HG02970 (cell line): ENCODE measurements around the gene DOLPP1.

Experiments
- ATAC-seq: cut with Tn5 transposase; IDR thresholded peaks from one replicate; pipeline ENCODE4 v1.9.1; 2021; ENCODE audit warnings: mild to moderate bottlenecking, moderate library complexity, moderate number of reproducible peaks; ENCODE audit not compliant: unreplicated experiment, low FRiP score

Gene DOLPP1

GRCh38 chr9:129063061-129063460, 17.9 kb upstream of the DOLPP1 start:
- ATAC-seq = no peak

DNA sequence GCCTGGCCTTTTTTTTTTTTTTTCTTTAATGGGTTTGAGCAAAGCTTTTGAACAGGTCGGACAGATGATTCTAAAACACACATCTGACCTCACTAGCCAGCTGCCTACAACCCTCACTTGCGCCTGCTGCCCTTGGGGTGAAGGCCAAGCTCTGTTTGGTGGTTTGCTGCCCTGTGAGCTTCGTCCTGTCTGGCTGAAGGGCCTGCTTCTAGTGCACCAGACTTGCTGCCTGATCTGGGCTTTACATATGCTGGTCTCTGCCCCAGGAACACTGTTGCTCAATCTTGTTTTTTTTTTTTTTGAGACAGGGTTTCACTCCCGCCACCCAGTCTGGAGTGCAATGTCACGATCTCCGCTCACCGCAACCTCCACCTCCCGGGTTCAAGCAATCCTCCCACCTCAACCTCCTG, 16.4 kb upstream of the DOLPP1 start:
- no peak for ATAC-seq

- no peak for ATAC-seq
Observed at GRCh38 chr9:129068110-129068509, 12.8 kb upstream of the DOLPP1 start.

DNA sequence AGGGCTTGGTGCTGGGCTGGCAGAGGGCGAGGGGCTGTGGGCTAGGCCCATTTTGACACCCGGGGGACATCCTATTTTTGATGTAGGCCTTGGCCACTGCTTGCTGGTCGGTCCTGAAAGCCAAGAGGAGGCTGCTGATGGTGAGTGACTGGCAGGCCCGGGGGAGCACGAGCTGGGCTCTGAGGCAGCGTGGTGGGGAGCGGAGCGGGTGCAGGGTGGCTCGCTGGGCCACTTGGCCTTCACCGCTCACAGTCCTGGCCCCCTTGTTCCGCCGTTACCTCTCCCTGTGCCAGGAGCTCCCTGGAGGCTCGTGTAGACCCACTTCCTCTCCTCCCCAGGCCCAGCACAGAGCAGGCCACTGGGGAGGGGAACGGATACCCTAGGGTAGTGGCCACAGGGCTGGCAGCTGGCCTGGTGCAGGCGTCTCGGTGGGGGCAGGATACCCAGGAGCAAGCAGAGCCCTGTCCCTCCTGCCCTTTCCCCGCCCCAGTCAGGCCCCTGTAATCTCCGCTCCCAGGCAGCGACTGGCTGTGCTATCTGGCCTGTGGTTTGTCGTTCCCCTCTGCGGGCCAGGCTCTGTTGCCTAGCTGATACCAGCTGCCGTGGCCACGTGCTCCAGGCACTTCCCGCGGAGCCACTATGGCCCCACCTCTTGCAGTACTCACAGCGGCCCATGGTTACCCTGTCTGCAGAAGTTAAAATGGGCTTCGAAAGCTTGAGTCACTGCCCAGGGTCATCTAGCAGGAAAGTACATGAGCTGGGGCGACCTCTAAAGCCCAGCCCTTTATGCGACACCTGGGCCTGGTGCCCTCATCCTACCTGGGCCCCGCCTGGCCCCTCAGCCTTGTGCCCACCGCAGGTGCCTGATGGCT, 11.7 kb upstream of the DOLPP1 start:
- no peak for ATAC-seq

- no peak for ATAC-seq
Observed at GRCh38 chr9:129069862-129070641, 10.9 kb upstream of the DOLPP1 start.

DNA sequence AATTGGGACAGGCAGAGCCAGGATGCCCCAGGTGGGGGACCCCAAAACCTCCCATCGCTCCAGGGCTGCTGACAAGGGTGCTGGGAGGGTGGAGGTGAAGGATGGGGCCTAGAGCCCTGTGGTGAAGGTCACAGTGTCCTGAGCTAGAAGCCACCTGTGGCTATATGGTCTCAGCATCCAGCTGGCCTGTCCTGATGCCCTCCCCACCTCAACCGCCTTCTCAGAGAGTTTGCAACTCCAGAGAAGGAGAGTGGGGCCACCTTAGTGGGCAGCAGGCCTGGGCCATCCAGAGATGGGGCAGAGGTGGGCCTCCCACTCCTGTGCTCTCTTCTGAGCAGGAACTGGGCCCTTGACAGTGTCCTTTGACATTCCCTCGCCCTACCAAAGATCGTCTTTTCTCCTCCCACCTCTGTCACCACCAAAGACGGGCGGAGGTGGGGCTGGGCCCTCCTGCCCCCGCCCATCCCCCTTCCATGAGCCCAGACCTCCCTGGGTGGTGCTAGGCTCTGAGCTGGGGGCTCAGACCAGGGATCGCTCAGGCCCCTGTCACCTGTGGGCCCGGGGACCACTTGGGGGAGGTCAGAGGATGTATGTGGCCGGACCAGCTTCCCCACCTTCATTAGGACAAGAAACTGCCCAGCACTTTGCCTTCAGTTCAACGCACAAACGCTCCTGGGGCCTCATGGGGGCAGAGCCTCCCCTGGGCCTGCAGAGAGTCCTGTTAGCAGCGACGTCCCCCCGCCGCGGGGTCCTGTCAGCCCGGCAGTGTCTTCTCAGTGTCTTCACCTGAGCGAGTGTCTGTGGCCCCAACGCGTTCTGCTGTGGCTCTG, 10.0 kb upstream of the DOLPP1 start:
- ATAC-seq = no peak

- ATAC-seq = no peak
Observed at GRCh38 chr9:129071526-129072126, 9.3 kb upstream of the DOLPP1 start.

DNA sequence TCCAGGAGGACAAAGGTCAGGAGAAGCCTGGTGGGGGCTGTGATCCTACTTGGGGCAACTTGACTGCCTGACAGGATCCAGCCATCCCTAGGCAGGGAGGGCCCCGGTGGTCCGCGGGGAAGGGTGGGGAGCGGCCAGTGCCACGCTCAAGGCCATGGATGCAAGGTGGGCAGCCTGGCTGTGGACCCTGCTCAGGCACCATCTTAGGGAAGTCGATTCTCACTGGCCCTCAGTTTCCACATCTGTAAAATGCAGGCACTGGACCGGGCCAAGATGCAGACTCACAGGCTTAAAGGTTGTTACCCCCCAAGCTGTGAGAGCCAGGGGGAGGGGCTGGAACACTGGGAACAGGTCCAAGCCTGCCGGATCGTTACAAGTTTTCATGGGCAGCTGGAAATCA, 8.7 kb upstream of the DOLPP1 start:
- no peak for ATAC-seq

DNA sequence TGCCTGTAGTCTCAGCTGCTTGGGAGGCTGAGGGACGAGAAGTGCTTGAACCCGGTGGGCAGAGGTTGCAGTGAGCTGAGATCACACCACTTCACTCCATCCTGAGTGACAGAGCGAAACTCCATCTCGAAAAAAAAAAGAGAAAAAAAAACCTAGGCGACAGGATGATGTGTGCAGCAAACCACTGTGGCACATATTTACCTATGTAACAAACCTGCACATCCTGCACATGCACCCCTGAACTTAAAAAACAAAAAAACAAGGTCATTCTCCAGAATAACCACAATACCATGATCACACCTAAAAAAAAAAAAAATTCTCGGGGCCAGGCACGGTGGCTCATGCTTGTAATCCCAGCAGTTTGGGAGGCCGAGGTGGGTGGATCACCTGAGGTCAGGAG, 7.5 kb upstream of the DOLPP1 start:
- ATAC-seq = no peak

DNA sequence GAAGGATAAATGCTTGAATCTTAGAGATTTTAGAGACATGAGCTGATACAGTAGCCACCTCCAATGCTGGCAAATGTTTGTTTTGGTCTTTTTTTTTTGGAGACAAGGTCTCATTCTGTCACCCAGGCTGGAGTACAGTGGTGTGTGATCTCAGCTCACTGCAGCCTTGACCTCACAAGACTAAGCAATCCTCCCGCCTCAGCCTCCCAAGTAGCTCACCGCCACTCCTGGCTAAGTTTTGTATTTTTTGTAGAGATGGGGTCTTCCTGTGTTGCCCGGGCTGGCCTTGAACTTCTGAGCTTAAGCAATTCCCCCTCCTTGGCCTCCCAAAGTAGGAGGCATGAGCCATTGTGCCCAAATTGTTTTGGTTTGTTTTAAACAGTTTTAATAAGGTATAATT, 6.8 kb upstream of the DOLPP1 start:
- ATAC-seq = no peak

GRCh38 chr9:129075996-129076639, 4.8 kb upstream of the DOLPP1 start:
- ATAC-seq = no peak

DNA sequence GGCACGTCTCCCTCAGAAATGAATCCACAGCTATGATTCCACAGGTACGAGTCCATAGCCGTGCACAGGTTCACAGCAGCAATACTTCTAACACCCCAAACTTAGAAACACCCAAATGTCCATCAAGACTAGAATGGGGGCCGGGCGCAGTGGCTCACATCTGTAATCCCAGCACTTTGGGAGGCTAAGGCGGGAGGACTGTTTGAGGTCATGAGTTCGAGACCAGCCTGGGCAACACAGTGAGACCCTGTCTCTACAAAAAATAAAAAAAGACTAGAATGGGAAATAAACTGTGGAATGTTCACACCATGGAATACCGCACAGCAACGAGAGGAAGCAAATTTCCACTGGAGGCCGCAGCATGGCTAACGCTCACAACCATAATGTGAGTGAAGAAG, 4.3 kb upstream of the DOLPP1 start:
- no peak for ATAC-seq

DNA sequence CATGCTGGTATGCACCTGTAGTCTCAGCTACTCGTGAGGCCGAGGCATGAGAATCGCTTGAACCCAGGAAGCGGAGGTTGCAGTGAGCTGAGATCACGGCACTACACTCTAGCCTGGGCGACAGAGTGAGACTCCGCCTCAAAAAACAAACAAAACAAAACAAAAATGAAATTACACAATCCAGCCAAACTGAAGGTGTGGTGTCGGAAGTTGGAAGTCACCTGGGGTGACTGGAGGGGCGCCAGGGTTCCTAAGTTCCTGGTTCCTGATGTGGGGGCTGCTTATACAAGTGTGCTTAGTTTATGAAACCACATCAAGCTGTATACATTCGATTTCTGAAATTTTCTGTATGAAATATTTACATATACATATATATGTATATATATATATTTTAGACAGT, 3.7 kb upstream of the DOLPP1 start:
- no peak for ATAC-seq

DNA sequence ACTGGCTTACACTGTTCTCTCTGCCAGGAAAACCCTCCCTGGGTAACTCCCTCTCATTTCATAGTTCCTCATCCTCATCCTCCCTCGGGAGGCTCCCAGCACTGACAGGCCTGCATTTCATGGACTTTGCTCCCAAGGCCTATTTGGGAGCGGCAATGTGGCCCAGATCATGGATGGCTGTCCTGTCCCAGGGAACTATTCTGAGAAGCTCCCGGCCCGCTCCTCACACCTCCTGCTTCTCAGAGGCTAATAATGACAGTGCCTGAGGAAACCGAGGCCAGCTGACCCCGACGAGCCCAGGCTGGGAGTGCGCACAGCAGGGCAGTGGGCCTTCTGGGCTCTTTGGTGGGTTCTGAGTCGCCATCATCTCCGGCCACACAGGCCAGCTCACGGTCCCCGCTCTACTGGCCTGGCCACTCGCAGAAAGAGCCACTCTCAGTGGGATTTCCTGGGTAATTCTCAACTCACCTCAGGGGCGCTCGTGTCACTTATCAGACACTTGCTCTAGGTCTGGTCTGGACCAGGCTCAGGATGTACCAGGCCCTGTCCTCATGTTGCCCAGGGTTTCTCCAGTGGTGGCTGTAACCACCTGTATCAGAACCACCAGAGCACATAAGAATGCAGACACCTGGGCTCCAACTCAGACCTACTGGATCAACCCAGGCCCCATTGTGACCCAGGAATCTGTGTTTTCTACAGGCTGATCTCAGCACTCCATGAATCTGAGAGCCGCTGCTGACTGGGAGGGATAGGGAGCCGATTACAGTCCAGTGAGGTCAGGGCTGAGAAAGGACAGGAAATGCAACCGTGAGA, 2.0 kb upstream of the DOLPP1 start:
- ATAC-seq = no peak

DNA sequence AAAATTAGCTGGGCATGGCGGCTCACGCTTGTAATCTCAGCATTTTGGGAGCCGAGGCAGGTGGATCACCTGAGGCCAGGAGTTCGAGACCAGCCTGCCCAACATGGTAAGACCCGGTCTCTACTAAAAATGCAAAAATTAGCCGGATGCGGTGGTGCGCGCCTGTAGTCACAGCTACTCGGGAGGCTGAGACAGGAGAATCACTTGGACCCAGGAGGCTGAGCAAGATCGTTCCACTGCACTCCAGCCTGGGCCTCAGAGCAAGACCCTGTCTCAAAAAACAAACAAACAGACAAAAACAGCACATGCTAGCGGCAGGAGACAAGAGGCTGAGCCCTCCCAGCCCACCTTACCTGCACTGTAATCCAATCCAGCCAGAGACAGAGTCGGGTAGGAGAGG, 1.1 kb upstream of the DOLPP1 start:
- ATAC-seq = no peak

GRCh38 chr9:129080298-129080600, 662 bp upstream of the DOLPP1 start:
- ATAC-seq = no peak

- ATAC-seq = no peak
Observed at GRCh38 chr9:129081388-129081904, 535 bp downstream of the DOLPP1 start.

DNA sequence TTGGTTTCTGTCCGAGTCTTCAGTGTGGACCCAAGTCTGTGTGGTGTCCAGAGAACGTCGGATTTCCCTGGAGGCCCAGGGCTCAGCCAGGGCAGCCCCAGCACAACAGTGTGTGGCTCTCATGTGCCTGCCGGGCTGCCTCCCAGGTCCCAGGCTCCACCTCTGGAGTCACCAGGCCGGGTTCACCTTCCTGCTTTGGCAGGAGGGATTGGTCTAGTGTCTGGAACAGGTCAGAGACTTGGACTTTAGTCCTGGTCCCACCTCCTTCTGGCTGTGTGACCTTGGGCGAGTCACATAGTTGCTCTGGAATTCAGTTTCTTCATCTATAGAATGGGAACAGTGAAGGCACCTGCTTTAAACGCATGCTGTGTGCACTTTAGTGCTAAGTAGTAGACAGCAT, 3.2 kb downstream of the DOLPP1 start:
- ATAC-seq = no peak

DNA sequence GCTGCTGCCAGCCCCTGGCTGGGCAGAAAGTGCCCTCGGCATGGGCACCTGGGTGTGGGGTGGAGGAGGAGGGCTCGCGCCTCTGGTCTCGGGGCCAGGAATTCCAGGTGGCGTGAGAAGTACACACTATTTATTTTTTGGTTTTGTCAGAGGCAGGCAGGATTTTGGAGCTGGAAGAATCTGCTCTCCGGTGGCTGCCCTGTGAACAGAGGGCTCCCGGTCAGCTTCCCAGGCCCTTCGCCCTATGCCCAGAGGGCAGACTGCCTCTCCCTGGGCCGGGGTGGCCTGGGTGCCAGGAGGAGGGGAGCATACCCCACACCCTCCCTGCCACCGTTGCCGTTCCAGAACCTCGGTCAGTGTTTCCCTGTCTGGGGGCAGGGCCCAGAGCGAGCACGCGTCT, 8.3 kb downstream of the DOLPP1 start:
- no peak for ATAC-seq
